GM20431 (cell line): Measurements from ENCODE around the gene LMAN1.

Source experiments
- in situ Hi-C: fragments of 300-500 bp; cut with MseI, MboI; formaldehyde crosslinking; loops from one replicate; pipeline ENCODE4 v1.15.0; 2020; ENCODE audit warnings: low sequenced_read_pairs; ENCODE audit not compliant: unreplicated experiment

Gene LMAN1

DNA sequence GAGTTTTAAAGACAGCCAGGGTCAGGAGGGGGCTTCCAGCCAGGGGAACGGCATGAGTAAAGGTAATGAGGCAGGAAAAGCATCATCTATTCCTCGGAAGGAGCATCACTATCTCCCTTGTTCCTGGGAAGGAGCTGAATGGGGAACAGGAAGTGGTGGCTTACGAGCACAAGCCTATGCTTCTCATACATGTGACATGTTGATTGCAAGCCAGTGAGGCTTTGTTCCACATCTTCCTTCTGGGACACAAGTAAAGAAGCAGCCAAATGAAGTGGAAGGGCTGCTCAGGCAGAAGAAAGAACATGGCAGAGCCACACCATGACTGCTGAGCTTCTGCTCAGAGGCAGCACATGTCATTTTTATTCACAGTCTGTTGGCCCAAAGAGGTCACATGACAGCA, 15.1 kb upstream of the LMAN1 start:
- in situ Hi-C loops, result no loop called here

DNA sequence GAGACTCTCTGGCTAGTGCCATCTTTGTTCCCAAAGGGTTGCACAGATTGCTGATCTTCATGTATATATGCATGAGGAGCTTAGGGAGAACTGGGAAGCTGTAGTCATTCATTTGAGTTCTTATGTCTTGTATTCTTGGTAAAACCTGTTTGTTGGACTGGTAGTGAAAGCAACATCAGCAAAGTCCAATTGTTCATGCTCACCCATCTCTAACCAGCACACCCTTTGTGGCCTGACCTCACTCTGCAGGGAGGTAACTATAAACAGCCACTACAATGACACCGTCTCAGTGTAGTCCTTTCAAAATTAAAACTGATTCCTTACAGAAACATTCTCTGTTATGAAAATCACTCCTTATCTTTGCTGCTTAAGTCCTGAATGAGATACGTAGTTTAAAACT, 13.9 kb upstream of the LMAN1 start:
- in situ Hi-C loops, result no loop called here

DNA sequence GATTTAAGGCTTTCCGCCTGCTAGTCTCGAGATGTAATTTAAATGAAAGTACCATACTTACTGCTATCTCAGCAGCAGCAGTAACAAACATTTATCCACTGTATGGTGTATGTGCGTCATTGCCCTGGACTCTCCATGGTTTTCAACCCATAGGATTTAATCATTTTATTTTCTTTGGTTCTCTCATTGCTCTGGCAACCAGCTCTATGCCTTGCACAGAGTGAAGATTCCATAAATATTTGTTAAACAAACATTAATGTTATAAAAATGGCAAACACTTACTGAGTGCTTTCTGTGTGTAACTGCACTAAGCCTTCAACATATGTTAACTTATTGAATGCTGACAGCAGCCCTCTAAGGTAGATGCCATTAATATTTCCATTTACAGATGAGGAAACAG, 1.3 kb upstream of the LMAN1 start:
- in situ Hi-C loops, result no loop called here

DNA sequence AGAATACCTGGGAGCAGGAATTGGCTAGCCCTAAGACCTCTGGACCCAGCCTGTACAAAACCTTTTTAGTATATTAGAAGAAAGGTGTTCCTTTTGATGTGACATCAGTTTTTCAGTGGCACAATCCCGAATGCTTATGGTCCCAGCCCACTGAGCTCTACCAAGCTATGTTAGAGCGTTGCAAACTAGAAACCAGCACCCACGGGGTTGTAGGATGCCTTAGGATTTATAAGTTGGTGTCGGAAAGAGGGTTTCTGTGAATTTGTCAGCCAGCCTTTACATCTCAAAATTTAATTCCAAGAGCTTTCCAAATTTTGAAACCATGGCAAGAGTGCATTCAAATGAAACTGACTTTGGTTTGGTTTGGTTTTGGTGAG, 499 bp upstream of the LMAN1 start:
- in situ Hi-C loops, result no loop called here

DNA sequence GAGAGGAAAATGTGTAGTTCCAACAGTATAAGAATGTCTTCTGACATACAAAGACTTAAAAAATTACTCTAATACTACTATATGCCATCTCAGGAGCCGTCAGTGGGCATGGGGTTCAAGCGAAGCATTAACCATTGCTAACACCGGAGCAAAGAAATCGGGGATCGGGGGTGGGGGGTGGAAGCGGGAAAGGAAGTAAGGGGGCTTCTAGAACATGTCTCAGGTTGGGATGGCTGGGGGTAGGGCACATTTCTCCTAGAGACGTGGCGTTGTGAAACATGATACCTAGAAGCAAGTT, 702 bp downstream of the LMAN1 start:
- in situ Hi-C loops, result no loop called here

DNA sequence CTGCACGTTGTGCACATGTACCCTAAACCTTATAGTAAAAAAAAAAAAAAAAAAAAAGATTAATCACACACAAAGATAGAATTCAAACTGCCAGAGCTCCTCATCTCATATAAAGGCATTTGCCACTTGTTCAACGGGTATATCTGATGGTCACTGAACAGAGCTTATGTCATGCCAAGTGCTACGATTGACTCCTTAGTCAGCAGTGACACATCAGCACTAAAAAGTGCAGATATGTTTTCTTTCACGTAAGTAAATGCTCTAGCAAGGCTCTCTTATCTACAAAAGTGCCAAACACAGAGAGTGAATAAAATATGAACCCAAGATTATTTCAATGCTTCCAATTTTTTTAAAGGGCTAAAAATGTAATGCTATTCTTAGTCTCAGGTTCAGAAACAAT, 1.1 kb downstream of the LMAN1 start:
- in situ Hi-C loops, result no loop called here

DNA sequence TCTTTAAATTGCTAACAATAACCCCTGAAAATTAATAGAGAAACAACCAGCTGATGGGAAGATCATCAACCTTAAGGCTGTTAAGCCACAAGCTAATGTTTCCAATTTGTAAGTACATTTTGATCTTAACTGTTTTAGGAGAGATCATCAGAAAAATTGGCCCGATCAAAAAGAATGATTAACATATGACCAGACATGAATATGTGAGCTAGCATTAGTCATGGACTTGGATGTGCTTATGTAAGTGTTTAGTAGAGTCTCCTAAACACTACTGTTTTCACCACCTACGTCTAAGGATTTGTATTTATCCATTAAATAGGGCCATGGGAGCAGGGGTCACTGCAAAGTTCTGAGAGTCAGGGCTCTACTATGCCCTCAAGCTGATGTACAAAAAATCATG, 4.3 kb downstream of the LMAN1 start:
- in situ Hi-C loops, result no loop called here

DNA sequence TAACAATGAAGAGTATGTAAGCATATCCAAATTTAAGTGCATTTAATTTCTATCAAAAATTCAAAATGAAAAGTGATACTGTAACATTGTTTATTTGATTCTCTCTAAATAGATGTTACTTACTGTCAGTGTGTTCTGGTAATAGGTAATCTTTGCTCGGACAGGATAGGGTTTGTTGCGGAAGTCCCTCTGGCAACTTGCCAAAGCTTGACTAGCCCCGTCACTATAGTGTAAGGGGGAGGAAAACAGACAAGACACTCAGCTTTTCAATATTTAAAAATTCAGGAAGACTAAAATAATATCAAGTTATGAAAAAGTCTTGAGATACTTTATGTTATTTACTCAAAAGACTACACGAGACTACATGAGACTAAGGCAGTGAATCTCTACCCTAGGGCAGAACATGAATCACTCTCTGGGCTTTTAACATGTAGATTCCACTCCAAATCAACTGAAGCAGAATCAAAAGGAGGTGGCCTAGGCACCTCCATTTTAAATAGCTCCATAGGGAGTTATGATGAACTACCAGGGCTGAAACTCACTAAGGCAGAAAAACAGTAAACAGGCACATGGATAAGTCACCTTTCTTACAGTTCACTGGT, 5.9 kb downstream of the LMAN1 start:
- in situ Hi-C loops, result no loop called here

DNA sequence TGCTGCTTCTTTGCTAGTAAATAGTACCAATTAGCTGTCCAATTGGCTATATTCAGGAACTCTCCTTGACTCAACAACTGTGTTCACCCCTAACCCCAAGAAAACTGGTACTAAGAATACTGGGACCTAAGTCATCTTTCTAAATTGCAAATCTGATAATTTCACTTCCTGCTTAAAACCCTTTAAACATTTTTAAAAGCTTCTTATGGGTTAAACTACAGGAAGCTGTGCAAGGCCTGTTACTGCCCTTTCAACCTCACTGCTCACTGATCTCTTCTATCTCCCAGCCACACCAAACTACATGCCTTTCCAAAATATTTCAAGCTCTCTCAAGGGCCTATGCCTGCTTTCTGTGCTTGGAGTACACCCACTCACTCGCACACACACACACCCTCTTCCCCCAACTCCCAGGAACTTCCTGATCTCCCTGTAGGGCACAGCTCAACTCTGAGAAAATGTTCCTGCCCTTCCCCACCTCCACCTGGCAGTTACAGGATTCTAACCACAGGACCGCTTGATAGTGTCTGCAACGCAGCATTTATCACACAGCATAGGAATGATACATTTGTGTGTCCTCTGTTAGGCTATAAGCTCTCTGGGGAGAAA, 6.7 kb downstream of the LMAN1 start:
- in situ Hi-C loops, result no loop called here

DNA sequence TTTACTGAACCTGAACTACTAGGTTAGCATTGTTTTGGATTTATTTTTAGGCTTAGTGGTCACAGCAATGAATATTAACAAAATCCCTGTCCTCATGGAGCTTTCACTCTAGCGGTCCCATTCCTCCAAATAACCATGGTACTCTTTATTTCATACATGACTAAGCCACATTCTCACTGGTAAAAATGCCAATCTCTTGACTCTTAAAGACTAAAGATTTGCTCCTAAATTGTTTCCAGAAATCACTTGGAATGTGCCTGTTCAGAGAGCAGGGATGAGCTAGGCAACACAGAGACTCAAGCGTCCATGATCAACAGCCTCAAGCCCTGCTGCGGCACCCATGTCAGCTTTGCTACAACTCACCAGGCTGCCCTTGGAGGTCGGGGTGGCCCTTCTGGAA, 13.5 kb downstream of the LMAN1 start:
- in situ Hi-C loops, result no loop called here

DNA sequence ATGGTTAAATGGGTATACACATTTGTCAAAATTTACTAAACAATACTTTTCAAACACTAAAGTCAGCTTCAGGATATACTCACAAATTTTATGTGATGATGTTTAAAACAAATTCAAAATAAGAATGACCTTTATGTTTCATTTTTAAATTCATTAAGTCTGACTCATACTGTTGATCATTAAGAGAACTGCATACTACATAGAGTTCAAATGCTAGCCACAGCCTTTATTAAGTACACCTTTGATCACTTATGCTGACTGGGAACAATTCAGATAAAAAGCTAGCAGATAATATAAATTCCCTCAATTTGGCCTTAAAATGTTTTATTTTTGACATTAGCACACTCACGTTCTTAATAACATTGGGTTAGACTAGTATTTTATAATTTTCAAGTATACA, 14.1 kb downstream of the LMAN1 start:
- in situ Hi-C loops, result no loop called here

DNA sequence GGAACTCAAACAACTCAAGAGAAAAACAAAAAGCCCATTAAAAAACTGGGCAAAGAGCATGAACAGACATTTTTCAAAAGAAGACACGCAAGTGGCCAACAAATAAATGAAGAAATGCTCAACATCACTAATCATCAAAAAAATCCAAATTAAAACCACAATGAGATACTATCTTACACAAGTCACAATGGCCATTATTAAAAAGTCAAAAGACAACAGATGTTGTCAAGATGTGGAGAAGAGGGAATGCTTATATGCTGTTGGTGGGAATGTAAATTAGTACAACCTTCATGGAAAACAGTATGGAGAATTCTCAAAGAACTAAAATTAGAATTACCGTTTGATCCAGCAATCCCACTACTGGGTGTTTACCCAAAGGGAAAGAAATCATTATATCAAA, 15.1 kb downstream of the LMAN1 start:
- in situ Hi-C loops, result no loop called here

DNA sequence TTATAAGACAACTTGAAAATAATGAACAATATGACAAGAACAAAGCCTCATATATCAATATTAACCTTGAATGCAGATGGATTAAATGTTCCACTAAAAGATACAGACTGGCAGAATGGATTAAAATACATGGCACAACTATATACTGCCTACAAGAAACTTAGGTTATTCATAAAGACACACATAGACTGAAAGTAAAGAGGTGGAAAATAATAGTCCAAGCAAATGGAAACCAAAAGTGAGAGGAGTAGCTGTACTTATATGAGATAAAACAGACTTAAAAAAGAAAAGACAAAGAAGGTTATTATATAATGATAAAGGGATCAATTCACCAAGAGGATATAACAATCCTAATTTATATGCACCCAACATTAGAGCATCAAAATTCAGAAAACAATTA, 18.2 kb downstream of the LMAN1 start:
- in situ Hi-C loops, result no loop called here

DNA sequence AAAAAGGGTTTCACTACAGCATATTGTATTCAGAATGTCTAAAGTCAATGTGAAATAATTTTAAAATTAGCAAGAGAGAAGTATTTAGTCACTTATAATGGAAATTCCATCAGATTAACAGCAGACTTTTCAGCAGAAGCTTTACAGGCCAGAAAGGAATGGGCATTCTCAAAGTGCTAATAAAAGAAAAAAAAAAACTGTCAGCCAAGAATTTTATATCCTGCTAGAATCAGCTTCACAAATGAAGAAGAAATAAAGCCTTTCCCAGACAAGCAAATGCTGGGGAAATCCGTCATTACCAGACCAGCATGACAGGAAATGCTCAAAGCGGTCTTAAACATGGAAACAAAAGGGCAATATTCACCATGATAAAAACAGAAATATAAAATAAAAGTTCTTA, 18.8 kb downstream of the LMAN1 start:
- in situ Hi-C loops, result no loop called here

DNA sequence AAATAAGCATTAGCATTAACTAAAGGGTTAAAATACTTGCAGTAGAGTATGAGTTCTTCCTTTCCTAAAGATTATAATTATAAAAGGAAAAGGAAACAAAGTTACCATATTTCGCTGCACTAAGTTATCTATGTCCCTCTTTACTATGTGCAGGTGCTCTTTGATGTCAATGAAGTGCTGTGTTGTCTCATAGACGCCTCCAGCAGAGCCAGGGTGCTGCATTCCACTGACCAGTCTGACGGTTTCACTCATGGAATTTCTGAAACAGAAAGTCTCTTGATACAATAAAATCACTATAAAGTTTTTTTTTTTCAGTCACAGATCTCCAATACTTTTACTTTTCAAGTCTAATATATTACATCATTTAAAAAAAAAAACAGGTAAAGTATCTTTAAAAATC, 26.1 kb downstream of the LMAN1 start:
- in situ Hi-C loops, result no loop called here

DNA sequence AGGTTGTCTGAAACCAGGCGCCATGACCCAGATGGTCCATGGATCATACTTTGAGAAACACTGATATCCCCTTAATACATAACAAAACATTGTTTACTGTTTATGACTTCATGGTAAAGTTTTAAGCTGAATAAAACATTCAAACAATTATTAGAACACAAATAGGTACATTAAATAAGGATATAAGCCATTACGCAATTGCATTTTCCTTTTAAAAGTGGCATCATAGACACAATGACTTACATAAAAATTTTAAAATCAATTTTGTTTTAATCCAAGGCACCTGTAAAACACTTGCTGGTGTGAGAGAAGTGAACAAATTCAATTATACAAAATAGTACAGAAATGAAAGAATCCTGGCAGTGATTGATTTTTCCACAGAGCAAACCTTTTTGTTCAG, 30.4 kb downstream of the LMAN1 start:
- in situ Hi-C loops, result no loop called here

DNA sequence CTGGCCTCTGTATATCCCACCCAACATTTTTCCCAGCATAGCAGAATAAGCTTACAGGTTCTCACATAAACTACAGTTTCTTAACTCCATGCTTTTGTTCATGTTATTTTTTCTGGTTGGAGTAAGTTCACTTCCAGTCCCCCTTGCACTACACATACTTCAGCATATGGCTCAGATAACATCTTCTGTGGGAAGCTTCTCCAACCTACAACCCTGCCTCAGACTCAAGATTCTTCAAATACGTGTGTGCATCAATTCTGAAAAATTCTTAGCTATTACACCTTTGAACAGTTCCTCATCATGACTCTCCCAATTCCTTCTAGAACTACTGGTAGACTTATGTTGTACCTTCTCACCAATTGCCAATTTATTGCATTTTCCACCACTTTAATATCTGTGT, 33.1 kb downstream of the LMAN1 start:
- in situ Hi-C loops, result no loop called here

DNA sequence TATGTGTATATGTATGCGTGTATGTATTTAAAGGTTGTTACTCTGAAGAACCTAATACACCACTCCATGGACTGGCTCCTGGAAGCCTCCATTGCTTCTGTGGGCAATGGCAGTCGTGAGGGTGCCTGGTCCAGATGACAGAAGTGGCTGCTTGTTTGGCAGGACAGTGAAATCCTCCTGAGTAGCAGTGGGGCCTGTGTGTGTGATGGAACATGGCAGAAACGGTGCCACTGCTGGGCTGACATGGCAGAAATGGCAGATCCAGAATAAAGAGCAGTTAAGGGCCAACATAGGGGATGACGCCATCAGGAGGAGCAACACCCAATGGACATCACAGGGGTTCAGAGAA, 34.5 kb downstream of the LMAN1 start:
- in situ Hi-C loops, result no loop called here

DNA sequence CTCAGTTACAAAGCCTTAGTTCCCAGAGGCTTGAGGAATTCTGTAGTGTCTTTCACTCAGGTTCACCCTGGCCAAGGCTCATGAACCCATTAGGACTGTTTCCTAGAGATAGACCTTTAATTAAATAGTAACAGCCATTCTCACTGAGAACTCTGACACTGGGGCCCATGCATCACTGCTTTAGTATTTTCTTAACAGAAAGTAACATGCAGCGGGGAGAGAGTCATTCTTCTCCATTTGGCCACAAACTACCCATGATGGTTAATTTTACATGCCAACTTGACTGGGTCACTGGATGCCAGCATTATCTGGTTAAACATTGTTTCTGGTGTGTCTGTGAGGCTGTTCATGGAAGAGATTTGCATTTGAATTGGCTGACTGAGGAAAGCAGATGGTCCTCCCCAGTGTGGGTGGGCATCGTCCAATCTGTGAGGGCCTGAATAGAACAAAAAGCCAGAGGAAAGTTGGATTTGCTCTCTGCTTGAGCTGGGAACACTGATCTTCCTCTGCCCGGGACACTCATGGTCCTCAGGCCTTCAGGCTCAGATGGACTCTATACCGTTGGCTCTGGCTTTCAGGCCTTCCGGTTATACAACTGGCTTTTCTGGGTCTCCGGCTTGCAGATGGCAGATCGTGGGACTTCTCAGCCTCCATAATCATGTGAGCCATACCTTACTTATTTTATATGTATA, 35.0 kb downstream of the LMAN1 start:
- in situ Hi-C loops, result no loop called here

DNA sequence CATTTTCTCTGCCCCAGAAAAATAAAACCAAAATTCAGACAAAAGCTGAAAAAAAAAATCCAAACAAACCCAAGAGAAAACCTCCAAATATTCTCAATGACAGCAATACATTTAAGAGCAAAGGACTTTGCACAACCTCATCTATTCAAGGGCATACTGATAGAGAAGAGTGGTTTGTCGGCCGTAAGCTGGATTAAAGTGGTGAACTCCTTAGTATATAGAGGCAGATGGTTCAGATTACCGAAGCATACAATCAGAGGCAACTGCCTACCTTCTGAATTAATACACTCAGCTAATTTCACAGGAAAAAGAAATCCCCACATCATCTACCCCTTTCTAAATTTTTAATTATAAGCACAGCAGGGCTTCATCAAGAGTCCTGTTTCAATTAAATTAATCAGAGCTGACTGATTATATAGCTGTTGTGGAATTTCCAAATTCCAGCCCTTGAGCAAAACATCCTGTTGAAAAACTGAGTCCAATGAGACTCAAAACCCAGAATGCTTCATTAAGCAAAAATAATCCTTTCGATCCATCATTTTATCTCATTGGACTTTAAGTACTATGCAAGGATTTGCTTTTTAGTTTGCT, 40.5 kb downstream of the LMAN1 start, which contains the start of gene CPLX4:
CPLX4 (minus strand) TSS at position 190 of the 591 bp plus-strand sequence; CDS start at position 3, 187 bp downstream.
- in situ Hi-C loops, result loop anchor here (10.0 kb wide), 1 partner anchor 76 kb away; no protein-coding TSS in a partner anchor

DNA sequence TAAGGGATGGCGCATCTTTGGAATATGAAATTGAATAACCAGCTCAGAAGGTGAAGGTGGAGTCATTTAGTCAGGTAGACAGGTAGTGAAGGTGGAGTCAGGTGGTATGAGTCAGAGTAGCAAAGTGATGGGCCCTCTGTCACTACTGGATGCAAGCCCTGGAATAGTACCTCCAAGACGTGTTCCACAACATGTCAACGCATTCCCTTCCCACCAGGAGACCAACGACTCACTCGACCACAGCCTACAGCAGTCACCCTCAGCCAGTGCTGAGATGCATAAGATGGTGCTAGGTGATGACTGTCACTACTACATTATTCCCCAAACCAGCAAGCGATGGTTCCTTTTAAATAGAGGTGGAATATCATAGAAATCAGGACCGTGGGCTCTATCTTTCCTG, 47.4 kb downstream of the LMAN1 start:
- in situ Hi-C loops, result loop anchor here (10.0 kb wide), 1 partner anchor 83 kb away; no protein-coding TSS in a partner anchor

DNA sequence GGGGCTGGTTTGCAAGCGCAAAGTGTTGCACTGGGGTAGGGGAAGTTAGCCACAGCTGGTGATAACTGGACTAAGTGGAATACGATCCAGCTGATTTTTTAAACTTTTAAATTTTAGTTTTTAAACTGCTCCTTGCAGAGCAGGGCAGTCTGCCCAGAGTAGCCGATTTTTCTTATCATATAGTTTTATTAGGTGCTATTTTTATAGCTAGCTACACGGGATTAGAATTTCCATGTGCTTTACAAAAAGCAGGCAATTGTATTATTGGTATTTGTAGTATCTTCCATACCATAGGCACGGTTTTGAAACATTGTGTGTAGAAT, 50.2 kb downstream of the LMAN1 start:
- in situ Hi-C loops, result no loop called here
